Mammary epithelial cell (primary cell): Measurements from ENCODE around the gene PLXNA1.

ENCODE experiments used
- CTCF ChIP-seq, 2 donors: IDR thresholded peaks in 1 of 2; conservative IDR thresholded peaks in 1 of 2; 2 replicates each; pipeline ENCODE4 v1.5.1; 2011 to 2012; ENCODE audit warnings: inconsistent platforms in 2 of 2, low read length in 2 of 2, mild to moderate bottlenecking in 2 of 2, control low read depth in 1 of 2, low read depth in 1 of 2; ENCODE audit not compliant: insufficient read depth in 1 of 2; ENCODE audit errors: extremely low read depth in 1 of 2
- EZH2 ChIP-seq: IDR thresholded peaks from 2 replicates; pipeline ENCODE4 v1.6.1; 2012; ENCODE audit warnings: low read length, inconsistent platforms, borderline replicate concordance

GRCh38 chr3:126934031-126934531 lies 48.8 kb upstream of the PLXNA1 start:
- TF ChIP-seq CTCF (conservative IDR thresholded peaks at IDR 0.05 in 1 of 2, IDR thresholded peaks at IDR 0.05 in 1 of 2; ENCODE audit: extremely low read depth in 1 of 2, insufficient read depth in 1 of 2, low read depth in 1 of 2, low read length in 2 of 2) (no peak), EZH2 (no peak)
